ENCODE measurements around the gene PRKCZ.

The PRKCZ gene

DNA sequence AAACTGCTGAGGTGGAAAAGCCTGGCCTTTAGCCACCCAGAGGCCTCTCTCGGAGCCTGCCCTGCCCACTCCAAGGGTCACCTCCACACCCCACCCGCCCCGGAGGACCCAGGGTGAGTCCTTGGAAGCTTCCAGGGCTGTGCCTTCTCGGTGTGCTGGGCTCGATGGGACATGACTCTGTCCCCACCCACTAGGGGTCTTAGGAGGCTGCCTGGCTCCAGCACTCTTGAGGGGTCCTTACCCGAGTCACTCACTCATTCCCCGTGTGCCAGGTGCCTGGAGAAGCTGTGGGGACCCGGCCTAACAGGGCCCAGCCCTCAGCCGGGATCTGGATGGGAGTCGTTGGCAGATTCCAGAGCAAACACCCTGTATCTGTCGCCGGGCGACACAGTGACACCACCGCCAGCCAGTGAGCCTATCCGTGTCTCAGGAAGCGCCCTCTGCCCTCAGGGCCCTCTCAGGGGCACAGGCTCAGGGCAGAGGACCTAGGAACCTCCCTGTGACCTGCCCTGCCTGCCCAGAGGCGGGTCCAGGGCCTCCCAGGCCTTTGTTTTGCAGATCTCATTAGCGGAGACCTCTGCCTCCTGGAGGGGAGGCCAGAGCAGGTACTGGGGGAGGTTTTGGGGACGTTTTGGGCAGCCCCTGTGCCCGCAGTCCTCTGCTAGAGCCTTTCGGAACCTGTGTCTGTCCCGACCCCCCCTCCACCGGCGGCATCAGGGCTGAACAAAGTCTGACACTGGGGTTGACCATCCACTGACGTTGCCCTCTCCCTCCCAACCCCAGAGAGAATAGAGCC lies 3.1 kb upstream of the PRKCZ start:
- no peak for DNase-seq

DNA sequence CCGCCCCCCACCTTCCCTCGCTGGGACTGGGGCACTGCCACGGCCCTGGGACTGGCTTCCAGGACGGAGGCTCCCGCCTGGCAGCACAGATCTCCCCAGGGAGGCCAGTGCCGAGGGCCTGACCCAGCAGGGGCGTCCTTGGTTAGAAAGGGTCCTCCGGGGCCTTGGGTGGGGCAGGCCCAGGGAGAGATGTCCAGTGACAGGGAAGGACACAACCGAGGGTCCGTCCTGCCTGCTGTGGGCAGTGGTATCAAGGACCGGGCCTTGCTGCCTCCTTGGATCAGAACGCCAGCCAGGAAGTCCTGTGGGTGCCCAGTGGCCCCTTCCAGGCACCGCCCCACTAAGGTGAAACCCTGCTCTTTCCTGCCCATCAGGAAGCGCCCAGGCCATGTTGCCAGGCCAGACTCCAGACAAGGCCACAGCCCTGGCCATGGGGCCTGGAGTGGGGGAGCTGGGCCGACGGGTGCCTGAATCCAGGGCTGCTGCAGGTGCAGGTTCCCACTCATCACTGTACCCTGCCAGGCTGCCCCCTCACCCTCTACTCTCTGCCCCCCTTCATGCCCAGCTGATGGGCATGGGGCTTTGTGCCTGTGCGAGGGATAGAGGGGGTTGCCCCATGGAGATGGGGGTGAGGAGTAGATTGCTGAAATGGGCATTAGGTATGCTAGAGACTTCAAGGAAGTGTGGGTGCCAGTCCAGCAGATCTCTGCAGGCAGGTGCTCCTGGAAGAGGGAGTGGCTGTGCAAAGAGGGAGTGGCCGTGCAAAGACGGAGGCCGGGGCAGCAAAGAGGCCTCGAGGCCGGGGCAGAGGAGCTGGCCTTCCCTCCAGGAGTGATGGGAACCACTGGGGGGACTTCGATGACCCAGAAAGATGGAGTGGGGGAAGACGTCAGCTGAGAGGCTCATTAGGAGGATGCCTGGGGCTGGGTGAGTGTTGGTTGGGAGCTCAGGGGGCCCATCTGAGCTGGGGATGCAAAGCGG lies 2.2 kb upstream of the PRKCZ start:
- DNase-seq, result no peak

DNA sequence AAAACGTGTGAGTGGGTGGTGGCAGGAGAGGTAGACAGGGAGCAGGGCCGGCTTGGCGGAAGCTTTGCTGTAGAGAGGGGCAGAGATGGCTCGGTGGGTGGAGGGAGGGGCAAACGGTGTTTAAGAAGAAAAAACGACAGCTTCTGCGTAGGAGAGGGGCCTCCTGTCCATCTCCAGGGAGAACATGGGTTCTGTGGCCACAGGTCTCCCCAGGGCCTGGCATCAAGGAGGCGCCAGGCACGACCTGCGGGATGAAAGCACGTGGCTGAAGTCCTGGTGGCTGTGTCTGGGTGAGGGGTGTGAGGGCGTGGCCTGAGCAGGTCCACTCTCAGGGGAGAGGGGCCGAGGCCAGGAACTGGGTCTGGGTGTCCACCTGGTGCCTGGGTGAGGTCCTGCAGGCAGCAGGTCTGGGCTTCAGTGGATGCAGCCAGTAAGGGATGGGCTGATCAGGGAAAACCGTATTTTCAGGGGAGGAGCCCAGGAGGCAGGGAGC lies 940 bp upstream of the PRKCZ start:
- peak in 1 of 2 experiments; percentile 51 for DNase-seq

DNA sequence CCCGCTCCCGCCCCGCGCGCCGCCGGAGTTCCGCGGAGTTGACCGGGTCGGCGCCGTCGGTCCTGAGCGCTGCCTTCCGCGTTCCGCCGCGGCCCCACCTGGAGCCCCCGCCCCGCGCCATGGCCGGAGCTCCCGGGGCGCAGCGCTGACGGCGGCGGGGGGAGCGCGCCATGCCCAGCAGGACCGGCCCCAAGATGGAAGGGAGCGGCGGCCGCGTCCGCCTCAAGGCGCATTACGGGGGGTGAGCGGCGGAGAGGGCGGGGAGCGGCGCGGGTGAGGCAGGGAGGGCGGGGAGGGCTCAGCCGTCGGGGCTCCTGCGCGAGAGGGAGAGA lies 216 bp downstream of the PRKCZ start:
- peak in 1 of 2 experiments; percentile 42 for DNase-seq

DNA sequence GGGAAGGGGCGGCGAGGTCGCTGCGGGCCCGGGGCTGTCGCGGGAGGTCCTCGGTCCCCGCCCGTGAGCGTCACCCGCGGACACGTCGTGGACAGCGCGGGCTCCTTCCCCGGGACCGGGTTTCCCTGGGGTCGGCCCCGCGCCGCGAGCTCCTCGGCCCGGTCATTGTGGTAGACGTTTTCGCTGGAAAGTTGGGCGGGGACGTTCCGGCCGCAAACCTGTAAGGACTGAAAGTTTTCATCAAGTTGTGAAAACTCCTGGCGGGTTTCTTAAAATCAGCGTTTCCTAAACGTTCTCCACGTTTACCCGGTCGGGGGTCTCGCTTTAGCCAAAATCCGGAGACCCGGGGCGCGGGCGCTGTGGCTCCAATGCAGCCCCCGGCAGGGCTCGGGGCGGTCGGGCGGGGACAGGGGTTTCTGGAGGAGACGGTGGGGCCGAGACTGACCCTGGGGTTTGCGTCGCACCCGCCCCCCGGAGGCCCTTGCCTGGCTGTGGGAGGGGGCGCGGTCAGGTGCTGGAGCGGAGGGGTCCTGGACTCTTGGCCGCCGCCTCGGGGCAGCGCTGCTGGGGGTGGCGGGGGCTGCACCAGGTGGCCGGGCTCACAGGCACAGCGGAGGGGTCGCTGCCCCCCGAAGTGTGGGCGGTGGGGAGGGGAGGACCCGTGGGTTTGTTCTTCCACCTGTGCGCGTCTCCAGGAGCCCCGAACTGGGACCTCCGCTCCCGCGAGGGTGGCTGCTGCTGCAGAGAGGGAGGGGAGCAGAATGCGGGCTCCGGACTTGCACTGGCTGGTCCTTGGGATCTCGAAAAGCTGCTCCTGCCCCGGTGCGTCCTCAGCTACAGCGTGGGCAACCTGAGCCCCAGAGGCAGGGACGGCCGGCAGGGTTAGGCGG lies 827 bp downstream of the PRKCZ start:
- DNase-seq, result no peak

DNA sequence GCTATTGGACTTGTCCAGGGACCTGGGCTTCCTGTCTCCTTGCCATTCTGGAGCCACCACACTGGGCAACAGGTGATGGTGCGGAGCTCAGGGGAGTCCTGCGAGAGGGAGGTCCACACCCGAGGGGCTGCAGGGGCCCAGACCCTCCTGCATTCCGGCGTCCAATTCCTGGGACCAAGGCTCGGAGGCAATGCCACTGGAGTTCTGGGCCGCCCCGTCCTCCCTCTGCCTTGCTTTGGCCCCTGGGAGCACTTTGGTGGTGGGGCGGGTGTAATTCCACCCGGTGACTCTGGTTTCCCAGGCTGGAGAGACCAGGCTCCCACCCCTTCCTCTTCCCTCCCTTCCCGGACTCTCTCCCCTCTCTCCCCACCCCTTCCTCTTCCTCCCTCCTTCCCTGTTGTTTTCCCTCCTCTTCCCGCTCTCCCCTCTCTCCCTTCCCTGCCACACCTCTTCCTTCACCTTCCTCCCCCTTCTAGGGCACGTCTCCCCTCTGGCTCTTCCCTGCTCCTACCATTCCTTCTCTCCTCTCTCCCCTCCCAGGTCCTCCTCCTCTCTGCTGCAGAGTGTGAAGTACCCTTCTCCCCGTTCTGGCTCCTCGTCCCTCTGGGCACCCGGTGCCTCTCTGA lies 2.0 kb downstream of the PRKCZ start:
- no peak for DNase-seq

DNA sequence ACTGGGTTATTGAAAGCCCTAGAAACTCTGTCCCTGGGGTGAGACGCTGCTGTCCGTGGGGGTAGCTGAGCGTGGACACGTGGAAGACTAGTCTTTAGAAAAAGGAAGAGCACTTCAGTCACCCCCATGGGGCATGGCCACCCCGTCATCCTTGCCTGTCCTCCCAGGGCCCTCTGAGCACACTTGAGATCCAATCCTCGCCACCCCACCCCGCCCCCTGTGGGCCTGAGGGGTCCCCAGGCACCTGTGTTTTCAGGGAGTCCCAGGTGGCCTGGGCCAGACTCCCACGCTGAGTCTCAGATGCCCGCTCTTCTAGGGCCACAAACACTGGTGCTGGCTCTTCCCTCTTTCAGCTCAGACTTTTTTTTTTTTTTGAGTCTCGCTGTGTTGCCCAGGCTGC lies 2.5 kb downstream of the PRKCZ start:
- no peak for DNase-seq

DNA sequence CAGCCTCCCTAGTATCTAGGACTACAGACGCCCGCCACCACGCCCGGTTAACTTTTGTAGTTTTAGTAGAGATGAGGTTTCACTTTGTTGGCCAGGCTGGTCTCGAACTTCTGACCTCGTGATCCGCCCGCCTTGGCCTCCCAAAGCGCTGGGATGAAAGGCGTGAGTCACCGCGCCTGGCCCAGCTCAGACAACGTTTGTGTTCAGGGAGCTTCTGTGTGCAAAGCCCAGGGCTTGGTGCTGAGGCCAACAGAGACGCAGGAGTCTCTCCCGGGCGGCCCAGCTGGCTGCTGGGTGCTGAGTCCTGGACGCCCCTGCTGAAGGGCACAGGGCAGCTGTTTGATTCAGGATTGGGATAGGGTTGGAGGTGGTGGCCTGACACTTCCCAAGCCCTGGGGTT lies 3.0 kb downstream of the PRKCZ start:
- no peak for DNase-seq

DNA sequence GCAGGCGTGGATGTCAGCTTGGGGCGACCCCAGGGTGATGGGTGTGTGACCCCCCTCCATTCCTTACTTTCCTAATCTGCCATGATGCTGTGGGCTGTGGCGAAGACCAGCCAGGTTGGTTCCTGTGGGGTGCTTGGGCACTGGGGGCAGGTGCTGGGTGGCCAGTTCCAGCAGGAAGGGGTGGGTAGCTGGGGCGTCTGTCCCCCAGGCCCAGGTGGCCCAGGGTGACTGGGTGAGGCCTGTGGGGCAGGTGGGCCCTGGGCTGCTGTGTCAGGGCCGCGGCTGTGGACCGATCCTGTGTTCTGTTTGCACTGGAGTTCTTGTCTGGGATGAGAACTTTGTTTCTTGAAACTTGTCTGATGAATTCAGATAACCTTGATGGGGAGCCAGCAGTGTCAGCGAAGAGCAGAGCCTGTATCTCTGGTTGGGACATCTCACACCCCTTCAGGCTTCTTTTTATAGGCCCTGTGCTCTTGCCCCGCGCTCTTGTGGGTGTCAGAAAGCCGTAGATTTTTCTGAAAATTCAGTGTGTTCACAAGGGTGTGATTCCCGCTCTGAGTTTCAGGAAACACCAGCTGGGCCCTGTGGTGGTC lies 3.7 kb downstream of the PRKCZ start:
- DNase-seq, result no peak

DNA sequence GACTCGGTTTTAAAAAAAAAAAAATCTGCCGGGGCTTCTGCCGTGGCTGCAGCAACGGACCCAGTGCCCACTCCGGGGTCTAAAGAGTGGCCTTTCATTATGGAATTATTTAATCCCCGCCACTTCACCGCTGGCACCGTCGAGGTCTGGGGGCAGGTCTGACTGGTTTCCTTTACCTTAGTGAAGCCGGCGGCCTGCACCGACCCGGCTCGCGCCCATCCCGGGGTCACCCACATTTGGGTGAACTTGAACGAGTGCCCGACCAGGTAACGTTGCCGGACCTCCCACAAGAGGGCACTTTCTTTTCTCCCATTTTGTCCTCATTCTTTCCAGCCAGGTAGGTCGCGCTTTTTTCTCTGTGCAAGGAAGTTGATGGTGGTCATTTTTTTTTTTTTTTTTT lies 4.3 kb downstream of the PRKCZ start:
- DNase-seq, result no peak

DNA sequence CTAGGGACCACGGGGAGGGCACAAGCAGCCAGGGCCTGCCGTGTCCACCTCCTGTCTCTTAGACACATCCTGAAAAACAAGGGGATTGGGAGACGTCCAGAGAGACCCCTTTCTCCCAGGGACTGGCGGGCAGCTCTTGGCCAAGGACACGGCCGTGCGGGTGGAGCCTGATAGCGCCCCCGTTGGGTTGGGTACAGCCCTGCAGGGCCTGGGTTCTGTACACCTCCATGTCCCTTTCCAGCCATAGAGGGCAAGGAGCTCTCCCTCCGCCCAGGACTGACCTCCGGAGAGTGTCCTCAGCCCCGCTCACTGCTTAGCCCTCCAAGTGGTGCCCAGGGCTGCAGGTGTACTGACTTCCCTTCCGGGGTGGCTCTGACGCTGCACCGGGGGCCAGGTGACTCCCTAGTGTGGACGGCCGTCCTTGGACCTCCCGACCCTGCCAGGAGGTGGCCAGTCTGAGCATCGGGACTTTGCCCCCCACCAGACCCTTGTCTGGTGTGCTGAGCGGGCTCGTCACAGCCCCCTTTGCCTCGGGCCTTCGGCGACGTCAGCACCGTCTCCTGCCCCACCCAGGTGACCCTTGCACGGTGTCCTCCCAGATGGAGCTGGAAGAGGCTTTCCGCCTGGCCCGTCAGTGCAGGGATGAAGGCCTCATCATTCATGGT lies 5.8 kb downstream of the PRKCZ start:
- no peak for DNase-seq

DNA sequence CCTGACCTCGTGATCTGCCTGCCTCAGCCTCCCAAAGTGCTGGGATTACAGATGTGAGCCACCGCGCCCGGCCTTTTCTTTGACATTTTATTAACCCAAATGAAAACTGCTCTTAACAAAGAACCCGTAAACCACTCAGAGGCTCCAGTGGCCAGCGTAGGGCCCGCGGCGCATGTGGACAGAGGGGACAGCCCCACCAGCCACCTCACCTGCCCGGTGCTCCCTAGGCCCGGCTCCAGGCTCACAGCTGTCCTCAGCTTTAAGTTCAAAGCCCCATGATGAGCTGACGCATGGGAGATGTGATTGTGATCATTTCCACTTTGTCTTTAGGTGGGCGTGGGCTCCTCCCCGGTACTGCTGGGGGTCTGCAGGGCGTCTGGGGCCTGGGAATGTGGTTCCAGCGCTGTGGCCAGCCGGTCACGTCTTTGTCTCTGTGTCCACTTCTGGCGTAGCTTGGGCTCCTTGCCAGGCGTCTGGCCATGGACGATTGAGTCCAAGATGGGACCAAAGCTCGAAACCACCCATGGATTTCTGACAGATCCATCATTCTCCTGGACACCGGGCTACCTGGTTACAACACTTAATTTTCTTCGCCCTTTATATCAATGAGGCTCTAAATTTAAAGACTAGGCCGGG lies 6.9 kb downstream of the PRKCZ start:
- no peak for DNase-seq

DNA sequence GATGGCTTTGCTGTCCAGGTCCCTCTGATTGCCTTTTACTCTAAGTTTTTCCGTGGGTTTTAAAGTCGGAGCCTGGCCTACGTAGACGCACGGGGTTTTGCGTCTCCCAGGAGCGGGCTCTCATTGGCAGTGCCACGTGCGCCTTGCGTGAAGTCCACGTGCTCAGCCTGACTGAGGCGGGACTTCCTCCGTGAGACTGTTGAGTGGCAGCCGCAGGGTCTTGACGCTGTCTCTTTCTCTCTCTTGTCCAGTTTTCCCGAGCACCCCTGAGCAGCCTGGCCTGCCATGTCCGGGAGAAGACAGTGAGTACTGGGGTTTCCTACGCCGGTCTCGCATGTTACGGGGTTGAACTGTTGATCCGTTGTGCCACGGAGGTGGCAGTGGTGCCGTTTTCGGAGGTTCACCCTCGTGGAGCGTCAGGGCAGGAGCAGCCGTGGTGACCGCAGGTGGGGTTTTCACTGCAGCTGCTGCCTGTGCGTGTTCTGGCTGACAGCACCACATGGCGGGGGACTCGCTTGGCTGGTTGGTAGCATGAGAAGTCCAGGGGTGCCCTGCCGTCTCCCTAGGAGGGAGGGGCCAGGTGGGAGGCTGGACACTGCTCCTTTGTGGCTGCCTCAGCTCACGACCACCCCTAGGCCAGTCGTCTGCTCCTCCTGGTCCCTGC lies 9.2 kb downstream of the PRKCZ start:
- DNase-seq, result no peak

DNA sequence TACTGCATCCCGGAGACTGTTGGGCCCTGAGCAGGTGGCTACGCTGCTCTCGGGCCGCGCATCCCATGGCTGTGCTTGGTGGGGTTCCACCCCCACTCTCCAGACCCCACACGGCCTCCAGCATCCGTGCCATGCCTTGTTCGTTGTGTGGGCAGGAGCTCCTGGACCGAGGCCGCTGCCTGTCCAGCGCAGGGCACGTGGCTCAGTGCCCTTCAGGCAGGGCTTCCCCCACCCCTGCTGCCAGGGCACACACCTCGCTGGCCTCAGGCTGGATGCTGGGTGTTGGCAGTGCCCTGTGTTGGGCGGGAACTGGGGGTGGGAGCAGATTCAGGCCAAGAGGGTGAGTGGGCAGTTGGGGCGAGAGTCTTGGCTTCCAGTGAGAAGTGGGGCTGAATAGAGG lies 9.9 kb downstream of the PRKCZ start:
- DNase-seq, result no peak

DNA sequence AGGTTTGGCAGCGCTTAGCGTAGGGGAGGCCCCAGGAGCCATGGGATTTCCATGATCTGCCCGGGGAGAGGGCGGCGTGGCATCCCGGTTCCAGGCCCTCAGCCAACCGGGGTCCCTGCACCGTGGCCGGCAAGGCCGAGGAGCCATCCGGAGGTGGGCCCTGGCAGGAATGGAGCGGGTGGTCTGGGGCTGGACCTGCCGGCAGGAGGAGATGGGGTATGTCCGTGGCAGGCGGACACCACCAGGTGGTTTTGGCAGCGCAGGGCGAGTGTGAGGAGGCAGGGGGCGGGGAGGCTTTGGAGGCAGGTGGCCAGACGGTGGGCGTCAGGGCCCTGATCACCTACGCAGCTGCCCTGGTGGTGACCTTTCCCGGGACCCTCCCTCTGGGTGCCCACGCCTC lies 10.3 kb downstream of the PRKCZ start:
- DNase-seq, result no peak

DNA sequence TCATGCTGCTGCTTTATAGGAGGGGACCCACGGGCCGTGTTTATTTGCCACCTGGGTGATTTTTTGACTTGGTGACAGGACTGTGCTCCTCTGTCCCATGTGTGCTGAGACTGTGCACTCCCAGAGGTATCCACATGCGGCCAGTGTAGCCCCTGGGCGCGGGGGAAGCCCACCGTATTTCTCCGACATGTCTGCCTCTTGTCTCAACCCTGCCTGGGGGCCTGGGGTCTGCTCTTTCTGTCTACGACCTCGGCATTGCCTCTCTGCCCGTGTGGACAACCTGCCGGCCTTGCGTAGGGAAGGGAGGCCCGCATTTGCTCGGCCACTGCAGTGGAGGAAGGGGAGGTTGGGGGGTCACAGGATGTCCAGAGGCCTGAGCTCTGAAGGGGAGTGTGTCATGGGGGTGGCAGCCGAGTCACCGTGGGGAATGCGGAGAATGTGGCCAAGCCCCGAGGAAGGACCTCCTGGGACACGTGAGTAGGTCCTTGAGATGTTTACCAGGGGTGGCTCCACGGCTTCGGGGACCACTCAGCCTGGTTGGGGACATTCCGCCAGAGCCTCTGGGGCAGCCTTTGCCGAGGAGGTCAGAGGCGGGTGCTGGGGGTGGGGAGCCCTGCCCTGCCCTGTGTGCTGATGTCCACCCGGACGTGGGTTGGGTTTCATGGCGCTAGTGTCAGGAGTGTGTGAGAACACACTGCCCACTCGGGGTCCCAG lies 11.0 kb downstream of the PRKCZ start:
- no peak for DNase-seq

DNA sequence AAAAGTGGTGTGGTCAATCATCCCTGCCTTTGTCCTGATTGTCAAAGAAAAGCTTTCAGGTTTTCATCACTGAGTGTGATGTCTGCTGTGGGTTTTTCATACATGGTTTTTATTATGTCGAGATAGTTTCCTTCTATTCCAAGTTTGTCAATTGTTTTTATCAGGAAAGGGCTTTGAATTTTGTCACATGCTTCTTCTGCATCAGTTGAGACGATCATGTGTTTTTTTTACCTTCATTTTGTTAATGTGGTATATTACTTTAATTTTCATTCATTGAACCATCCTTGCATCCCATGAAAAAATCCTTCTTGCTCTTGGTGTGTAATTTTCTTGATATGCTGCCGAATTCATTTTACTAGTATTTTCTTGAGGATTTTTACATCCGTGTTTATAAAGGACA lies 15.5 kb downstream of the PRKCZ start:
- no peak for DNase-seq

DNA sequence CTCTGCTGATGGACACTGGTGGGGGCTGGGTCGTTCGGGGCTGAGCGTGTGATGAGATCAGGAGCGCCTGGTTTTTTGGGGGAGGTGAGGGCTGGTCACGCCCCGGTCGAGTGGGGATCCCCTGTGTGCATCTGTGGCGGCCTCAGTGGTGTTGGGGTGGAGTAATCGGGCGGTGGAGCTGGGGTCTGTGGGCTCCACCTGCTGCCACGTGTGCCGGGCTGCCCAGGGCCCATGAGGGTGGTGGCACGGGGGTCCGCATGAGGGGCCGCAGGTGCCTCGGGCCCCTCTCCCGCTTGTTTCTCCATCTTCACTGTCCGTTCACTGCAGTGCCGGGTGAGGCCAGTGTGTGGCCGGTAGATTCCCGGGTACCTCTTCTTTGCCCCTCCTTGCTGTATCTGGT lies 17.2 kb downstream of the PRKCZ start:
- DNase-seq, result no peak

DNA sequence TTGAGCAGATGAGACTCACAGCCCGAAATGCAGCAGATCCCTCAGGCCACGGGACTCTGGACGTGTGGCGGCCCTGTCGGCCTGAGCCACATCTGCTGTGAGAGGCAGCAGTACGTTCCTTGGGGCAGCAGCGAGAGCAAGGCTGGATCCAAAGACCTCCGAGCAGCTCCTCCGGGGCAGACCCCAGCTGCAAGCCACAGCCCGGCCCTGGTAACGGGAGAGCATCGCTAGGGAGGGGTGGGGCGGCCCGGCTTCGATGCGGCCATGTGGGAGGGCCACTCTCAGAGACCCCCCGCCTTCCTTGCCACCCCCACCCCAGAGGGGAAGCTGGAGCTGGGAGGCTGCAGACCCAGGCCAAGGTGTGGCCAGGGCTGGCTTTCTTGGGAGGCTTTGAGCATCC lies 17.8 kb downstream of the PRKCZ start:
- DNase-seq, result no peak

DNA sequence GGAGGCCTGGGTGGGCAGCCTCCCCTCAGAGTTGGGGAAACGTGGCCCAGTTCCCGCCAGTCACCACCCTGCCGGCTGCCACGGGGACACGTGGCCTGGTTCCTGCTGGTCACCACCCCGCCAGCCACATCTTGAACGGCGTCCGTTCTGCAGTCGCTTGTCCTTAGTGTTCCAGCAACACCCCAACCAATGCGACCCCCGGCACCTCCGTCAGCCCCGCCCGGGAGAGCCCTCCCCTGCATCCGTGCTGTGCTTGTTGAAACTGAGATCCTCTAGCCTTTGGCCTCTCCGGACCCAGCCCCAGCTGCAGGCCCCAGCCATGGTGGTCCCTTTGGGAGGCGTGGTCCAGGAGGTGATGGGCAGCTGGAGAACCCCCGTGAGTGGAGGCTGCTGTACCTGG lies 18.7 kb downstream of the PRKCZ start:
- no peak for DNase-seq
